ENCODE results near the gene MSI2.

Gene MSI2

DNA sequence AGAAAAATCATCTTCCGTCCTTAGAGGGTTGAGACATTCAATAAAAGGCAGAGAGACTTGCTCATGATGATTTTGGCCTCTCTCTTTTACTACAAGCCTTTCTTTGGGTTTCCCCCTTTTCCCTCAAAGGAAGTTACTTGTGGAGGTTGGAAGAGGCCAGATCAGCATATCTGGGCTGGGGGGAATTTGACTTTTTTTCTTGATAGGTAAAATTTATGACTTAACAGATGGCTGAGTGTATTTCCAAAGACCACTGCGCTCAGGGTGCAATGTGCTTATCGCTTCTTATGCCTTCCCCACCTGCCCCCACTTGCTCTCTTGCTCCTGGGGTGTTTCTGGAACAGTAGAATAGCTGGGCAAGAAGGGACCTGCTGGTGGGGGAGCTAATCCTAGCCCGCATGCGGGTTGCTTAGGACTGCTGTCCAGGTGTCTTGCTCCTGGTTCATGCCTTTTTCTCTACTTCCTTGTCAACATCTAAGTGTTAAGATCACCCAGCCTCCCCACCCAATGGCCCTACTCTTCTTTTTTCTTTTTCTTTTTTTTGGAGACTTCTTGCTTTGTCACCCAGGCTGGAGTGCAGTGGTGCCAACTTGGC is 131.9 kb downstream of the MSI2 start:
- DNase-seq (ENCODE audit: low read depth in 1 of 2, low spot score in 1 of 2) = no peak

DNA sequence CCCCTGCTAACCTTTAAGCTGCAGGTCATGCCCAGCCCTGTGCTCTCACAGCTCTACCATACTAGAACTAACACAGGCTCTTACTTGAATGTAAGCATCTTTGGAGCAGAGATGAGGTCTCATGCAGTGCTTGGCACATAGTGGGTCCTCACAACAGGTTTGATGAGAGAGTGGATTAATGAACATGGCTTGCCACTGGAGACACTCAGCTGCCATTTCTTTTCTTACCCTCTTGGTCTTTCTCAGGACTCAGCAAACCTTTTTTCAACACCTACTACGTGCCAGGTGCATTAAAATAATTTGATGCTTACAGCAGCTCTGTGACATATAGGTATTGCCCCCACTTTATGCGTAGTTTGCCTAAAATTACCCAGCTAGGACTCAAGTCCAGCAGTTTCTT is 133.2 kb downstream of the MSI2 start:
- no peak for DNase-seq (ENCODE audit: low read depth in 1 of 2, low spot score in 1 of 2)

DNA sequence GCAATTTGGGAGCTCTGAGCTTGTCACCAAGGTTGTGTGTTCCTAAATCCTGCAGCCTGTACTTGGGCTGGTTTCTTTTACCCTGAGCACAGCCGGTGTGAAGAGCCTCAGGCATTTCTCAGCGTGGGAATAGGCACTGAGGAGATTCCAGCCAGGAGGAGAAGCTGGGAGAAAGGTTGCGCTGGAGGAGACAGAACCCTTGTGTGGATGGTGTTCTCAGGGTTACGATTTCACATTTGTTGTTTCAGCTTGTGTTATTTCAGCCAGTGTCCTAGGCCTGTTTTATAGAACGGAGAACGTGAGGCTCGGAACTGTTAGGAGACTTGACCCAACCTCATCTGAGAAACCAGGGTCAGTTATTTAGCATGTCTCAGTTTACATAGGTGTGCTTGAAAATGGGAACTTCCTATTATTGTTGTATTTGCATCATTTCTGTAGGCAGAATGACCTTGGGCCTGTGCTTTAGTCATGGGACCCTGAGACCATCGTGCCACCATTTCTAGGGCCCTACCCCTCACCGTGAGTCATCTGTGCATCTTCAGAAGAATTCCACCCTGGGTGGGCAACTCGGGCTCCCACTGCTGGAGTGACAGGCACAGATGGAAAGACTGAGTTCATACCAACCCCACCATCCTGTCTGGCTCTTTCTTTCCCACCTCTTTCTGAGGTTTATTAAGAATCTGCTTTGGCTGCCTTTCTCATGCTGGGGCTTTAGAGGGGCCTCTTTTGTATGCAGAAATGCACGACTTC is 134.9 kb downstream of the MSI2 start:
- DNase-seq (ENCODE audit: low read depth in 1 of 2, low spot score in 1 of 2) = no peak

DNA sequence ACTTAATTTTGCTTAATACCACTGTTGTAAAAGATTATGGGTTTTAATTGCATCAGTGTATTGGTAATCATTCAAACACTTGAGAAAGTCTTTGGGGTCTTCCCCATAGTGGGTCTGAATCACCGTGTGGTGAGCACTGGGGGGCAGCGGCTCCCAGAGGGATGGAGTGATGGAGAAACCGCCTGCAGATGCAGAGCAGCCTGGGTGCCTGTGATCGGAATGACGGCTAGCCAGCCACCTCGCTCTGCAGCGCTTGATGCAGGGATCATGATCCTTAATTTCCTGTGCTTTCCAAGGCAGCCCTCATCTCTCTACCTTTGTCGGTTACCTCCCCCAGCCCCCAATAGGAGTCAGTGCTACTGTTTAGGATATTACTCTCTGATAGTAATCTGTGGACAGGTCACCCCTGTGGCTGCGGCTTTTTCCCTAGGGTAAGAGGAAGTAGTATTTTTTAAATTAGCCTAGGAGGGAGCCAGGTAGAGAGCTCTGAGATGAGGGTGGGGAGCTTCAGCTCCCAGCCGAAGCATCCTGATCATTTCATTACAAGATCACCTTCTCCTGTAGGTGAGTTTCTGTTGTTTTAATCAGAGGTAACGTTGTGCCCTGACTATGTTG is 135.6 kb downstream of the MSI2 start:
- no peak for DNase-seq (ENCODE audit: low read depth in 1 of 2, low spot score in 1 of 2)

DNA sequence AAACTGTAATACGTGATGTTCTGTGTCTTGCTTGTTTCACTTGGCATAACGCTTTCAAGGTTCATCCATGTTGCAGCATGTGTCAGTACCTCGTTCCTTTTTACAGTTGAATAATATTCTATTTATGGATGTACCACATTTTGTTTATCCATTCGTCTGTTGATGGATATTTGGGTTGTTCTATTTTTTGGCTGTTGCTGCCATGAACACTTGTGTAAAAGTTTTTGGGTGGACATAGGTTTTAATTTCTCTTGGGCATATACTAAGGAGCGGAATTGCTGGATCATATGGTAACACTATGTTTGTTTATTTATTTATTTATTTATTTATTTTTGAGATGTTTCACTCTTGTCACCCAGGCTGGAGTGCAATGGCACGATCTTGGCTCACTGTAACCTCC is 137.0 kb downstream of the MSI2 start:
- no peak for DNase-seq (ENCODE audit: low read depth in 1 of 2, low spot score in 1 of 2)

DNA sequence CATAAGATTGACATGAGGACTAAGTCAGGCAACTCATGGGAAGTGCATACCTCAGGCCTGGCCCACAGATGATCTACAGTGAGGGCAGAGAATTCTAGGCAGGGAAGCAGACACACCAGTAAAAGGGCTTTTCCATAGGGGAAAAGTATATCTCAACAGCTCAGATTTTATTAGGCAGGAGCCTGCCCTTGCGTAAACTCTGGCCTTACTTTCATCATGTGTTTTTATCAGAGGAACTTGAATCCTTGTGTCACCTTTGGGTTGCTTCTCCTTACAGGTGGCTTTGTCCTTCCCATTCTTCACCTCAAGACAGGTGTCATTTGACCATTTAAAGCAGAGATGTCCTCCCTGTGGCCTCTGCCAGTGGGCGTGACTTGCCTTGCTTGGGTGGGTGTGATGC is 138.1 kb downstream of the MSI2 start:
- no peak for DNase-seq (ENCODE audit: low read depth in 1 of 2, low spot score in 1 of 2)

DNA sequence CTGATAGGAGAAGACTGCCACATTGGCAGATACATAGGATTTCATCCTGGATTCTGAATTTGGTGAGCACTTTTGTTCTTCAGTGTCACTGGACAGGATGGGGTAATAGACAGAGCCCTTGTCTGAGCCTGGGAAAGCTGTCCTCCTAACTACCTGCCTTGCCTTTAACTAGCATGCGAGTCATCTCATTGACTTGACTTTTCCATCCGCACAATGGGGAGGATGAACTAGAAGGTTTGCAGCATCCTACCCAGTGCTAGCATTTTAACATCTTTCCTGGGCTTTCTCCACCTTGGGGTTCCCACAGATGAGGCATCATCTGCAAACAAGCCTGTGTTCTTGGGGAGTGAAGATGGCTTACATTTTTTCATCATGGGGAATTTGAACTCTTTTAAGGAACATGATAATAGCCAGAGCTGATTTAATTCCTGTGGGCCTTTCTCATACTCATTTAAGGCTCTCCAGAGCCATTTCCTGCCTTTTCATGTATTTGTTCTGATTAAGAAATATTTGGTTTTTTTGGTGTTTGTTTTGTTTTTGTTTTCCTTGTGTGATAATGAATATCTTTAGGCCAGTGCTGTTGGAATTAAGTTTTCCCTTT is 139.5 kb downstream of the MSI2 start:
- no peak for DNase-seq (ENCODE audit: low read depth in 1 of 2, low spot score in 1 of 2)

DNA sequence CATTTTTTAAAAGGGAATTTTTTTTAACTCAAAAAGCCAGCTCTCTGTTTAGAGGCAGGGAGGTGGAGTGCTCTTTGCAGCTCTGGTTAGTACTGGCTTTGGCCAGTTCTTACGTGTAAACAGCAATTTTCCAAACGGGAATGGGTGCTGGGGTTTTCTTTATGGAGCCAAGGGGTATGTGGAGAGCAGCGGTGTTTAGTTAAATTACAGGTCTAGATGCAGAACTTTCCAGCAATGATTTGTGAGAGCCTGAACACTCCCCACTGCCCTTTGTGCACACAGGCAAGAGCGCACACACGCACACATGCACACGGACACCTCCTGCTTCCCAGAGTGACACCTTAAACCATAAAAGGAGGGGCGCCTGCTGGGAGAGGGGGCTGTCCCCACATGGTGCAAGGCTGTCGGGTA is 140.2 kb downstream of the MSI2 start:
- no peak for DNase-seq (ENCODE audit: low read depth in 1 of 2, low spot score in 1 of 2)

DNA sequence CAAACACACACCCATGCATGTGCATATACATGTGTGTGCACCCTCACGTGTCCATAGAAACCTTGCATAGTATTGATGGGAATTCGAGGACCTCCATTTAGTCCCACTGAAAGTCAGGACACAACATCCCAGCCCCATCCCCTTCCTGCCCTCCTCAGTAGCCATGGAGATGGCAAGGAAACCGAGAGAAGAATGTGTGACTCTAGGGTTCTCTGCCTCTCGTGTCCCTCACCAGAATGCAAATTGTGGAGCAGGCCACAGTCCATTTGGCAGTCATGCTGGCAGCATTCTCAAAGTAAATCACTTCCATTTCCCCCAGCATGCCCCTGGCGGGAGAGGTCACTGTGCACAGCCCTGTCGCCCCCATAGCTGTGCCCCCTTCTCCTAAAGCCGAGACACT is 141.1 kb downstream of the MSI2 start:
- DNase-seq (ENCODE audit: low read depth in 1 of 2, low spot score in 1 of 2) = no peak

DNA sequence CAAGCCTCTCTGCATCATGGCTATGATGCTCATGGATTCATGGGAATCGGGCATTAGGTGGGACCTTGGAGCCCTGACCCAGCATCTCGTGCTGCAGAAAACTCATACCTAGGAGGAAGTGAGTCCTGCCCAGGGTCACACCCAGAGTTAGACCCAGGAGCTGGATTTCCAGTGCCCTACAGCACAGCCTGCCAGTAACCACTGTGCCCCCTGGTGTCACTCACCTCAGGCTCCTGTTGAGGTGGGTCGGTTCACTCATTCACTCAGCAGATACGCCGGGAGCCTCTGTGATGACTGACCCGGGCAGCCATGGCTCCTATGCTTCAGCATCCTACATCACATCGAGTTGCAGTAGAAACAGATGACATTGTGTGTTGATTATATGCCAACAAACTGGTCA is 143.4 kb downstream of the MSI2 start:
- DNase-seq (ENCODE audit: low read depth in 1 of 2, low spot score in 1 of 2) = no peak

DNA sequence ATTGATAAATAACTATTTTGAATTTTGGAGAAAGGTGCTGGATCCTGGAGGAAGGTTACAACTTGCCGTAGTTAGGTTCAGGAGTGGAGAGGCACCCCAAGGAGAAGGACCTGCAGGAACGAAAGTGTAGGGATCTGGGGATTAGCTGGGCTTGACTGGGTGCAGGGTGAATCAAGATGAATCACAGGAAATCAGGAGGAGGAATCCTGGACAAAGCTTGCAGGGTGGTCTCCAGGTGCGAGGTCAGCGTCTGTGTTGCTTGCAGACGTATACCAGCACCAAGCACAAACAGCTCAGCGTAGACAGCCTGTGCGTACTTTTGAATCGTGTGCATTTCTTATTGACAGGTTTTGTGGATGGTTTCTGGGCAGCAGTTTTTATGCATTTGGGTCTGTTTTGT is 144.3 kb downstream of the MSI2 start:
- no peak for DNase-seq (ENCODE audit: low read depth in 1 of 2, low spot score in 1 of 2)

DNA sequence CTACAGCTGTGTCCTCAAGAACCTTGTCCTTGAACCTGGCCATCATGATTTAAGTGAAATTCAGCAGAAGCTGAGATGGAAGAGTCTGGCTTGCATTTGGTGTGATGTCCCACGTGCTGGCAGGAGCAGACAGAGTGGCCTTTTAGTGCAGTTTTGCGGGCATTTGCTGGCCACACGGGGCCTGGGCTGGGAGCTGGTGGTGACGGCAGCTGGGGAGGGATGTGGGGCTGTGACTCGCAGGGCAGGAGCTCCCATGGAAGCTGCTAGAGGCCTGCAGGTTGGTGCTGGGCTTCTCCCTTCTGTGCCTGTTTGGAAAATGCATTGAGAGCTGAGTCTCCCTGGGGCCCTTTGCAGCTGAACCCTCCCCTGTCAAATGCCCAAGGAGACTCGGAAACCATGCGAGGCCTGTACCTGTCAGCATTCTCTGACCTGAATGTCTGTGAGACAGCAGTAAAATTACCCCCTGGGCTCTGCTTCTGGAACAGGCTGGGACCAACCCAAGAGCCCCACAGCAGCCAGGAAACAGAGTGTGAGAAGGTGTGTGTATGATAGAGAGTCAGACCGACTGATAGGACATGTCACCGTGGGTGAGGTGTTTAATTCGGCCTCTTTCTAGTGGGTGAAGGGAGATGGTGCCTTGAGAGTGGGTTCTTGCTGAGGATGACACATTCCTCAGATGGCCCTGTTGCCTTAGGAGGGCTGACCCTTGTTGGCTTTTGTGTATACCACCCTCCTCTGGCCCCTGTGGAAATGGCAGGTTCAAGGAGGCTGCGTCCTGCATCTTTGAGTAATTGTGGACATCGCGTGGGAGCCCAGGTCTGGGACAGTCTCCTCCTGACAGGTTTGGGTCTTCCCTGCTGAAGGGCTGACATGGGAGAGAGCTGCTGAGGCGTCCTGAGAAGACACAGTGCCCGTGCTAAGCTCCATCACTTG is 145.5 kb downstream of the MSI2 start:
- no peak for DNase-seq (ENCODE audit: low read depth in 1 of 2, low spot score in 1 of 2)

DNA sequence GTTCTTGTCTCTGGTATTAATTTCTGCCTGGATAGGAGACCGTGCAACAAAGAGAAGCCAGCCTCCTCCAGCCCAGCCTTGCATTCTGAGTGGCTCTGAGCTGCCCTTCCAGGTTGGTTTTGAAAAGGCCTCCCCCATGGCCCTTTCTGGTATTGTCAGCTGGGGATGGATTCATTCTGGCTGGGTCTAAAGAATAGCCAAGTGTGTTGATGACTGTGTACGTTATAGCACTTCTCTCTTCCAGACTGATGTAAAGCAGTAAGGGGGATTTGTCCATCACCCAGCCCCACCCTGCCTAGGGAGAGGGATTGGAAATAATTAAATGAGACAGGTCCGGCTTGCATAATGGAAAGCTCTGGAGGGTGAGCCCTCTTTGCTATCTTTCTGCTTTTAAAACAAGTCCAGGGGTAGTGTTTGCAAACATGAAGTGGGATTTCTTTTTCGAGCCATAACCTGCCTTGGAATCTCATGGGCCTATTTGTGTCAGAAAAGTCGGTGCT is 146.4 kb downstream of the MSI2 start:
- no peak for DNase-seq (ENCODE audit: low read depth in 1 of 2, low spot score in 1 of 2)

DNA sequence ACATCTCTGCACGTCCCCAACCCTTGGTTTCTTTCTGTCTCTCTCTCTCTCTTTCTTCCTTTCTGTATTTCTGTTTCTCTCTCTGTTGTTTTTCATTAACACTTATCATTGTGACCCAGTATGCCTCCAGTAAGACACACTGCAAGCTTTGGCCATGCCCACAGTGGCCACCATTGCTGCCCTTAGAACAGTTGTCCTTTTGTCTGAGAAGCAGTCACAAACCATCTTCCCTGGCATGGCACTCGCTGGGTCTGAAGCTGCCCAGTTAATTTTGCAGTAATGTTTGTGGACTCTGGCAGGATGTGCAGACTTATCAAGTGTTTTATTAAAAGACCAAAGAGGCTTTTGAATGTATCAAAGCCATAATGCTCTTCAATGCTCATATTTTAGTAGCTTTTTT is 146.9 kb downstream of the MSI2 start:
- no peak for DNase-seq (ENCODE audit: low read depth in 1 of 2, low spot score in 1 of 2)

DNA sequence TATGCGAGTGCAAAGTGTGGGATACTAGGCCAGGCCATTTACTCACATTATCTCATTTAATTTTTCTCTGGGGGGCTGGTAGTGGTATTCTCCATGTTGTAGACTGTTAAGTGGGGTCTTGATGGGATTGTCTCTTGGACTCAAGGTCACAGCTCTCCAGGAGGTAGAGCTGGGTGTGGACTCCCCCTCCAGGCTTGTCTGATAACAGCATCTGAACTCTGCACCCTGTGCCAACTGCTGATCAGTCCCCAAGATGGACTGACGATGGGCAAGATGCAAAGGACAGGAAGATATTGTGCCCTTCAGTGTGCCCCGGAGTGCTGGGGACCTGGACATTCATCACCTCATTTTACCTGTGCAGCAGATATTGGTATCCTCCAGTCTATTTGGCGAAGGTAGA is 147.8 kb downstream of the MSI2 start:
- DNase-seq (ENCODE audit: low read depth in 1 of 2, low spot score in 1 of 2) = no peak

DNA sequence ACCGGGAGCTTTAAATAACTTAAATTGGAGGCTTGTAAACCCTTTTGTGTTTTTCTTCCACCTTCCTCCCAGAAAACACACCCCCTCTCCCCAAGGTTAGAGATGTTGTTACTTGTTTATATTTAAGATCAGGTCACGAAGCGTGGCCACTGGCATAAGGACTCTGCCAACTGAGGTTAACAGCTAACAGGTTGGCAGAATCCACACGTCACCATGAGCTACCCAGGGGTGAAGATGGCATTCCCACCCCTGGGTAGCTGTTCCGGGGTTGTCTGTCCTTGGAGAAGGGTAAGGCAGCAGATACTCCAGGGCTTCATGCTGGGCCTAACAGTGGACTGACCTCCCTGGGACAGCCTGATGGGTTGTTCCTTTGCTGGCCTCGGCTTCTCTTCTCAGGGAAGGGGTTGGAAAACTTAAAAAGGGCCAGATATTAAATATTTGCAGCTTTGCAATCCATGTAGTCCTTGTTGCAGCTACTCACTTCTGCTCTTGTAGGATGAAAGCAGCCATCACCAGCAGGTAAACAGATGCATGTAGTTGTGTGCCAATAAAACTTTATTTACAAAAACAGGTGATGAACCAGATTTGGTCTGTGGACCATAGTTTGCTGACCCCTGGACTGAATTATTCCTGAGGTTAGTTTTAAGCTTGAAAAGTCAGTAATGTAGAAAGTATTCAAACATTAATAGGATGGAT is 148.6 kb downstream of the MSI2 start:
- DNase-seq (ENCODE audit: low read depth in 1 of 2, low spot score in 1 of 2) = no peak

DNA sequence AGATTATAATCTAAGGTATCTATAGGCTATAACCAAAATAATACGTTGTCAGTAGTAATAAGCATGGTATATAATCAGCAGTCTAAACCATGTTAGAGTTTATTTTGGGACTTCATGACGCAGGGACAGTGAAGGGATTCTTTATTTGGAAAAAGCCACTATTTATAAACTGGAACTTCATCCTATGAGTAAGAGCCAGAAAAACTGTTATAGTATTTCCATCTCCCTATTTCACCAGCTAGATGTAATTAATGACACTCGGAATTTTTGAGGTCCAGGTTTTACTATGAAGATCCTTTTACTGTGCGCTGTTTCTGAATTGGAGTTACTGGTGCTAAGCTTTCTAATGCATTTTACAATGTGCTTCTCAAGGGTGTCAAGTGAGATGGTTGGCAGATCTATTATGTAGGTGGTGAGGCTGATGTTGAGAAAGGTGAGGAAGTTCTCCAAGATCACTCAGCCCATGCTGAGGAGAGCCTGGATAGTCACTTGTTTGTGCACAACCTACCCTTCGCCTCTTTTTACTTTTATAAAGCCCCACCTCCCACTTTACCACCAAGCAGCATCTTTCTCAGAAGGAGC is 149.3 kb downstream of the MSI2 start:
- DNase-seq (ENCODE audit: low read depth in 1 of 2, low spot score in 1 of 2) = no peak

DNA sequence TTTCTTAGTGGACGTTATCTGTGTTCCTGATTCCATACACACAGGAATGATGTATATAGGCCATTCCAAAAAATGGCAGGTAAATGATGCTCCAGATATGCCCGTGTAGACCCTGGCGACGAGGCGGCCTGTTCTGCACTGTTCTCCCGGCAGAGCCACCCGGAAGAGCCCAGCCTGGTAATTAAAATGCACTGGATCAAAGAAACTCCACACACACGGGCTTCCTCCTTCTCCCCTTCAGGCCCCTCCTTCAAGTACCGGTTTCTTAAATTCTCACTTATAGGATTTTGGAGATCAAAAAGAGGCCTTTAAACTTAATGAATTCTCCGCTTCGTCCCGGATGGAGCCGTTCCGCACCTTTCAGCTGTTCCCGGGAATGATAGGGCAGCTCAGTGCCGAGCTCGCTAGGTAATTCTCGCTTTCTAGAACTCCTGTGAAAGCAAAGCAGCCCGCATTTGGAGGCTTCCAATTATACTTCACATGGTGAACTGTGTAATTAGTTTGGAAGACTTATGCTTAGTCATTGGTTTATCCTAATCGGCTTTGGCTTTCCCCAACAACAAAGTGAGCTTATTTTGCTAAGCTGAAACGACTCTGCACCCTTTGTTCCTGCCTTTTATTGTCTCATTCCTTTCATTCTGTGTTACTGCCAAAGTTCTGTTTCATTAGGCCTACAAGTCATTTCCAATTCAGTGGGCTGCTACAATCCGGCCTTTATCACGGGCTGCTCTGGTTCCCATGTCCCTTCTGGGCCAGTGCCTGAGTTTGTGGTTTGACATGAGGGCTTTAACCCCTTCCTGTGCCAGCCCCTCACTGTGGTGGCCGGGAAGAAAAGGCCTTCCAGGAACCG is 150.0 kb downstream of the MSI2 start:
- no peak for DNase-seq (ENCODE audit: low read depth in 1 of 2, low spot score in 1 of 2)

DNA sequence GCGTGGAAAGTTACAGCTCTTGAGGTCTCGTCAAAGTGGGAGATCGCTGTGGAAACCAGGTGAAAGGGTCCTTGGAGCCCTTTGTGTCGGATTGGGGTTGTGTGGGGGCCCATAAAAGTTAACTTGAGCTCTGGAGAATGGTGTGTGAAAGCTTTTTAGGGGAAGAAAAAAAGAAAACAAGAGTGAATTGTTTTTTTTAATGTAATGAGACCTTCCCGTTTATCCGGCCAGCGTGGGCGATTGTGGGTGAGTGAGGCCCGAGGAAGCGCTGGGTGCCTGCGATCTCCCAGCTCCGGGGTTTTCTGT is 150.6 kb downstream of the MSI2 start:
- DNase-seq (ENCODE audit: low read depth in 1 of 2, low spot score in 1 of 2) = no peak

All from activated CD4-positive, alpha-beta T cell treated with anti-CD3 and anti-CD28 coated beads, Interleukin-2, amount 50 U/mL, for 24 hours (primary cell).